Measurements from ENCODE around the gene SETX.

The SETX gene

DNA sequence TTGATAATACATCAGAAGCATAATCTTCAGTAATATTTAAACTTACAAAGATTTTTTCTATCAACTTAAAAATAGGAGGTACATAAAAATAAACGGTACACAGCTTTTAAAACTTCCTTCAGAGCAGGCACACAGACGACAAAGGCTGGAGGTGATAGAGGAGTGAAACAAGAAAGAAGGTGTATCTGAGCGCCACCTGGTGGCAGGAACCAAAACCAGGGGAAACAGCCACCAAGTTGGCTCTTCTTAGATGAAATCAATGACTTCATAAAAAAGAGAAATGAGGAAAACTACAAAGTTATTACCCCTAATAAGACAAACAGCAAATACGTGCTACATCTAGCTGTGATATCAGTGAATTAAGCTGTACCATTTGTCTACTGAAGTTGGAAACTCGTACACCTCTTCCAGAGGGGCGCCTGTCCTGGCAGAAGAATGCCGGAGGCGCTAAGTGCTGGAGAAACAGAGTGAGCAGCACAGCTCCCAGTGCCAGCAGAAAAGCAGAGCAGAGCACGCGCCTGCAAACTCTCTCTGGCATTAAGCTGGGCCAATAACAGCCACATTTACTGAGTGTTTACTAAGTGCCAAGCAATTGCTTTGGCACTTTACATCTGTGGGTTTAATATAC is 85.9 kb downstream of the SETX start (continued):
- TF ChIP-seq ZNF169 (tag by site-specific recombination; IDR thresholded peaks at IDR 0.05) (no peak), FEZF1 (tag by site-specific recombination; IDR thresholded peaks at IDR 0.05) (peak; percentile 23; the same call in 1 of the 2 replicates), ZNF654 (tag by site-specific recombination; IDR thresholded peaks at IDR 0.05; ENCODE audit: low read depth) (peak; percentile 72), ZNF132 (tag by site-specific recombination; IDR thresholded peaks at IDR 0.05; ENCODE audit: borderline replicate concordance) (no peak), KLF8 (tag by site-specific recombination; IDR thresholded peaks at IDR 0.05) (no peak), ZFP3 (tag by site-specific recombination; IDR thresholded peaks at IDR 0.05; ENCODE audit: low read depth) (no peak), ZNF423 (tag by site-specific recombination; IDR thresholded peaks at IDR 0.05) (no peak), IKZF3 (tag by site-specific recombination; IDR thresholded peaks at IDR 0.05) (no peak)
- TF ChIP-seq, protein P1, sequence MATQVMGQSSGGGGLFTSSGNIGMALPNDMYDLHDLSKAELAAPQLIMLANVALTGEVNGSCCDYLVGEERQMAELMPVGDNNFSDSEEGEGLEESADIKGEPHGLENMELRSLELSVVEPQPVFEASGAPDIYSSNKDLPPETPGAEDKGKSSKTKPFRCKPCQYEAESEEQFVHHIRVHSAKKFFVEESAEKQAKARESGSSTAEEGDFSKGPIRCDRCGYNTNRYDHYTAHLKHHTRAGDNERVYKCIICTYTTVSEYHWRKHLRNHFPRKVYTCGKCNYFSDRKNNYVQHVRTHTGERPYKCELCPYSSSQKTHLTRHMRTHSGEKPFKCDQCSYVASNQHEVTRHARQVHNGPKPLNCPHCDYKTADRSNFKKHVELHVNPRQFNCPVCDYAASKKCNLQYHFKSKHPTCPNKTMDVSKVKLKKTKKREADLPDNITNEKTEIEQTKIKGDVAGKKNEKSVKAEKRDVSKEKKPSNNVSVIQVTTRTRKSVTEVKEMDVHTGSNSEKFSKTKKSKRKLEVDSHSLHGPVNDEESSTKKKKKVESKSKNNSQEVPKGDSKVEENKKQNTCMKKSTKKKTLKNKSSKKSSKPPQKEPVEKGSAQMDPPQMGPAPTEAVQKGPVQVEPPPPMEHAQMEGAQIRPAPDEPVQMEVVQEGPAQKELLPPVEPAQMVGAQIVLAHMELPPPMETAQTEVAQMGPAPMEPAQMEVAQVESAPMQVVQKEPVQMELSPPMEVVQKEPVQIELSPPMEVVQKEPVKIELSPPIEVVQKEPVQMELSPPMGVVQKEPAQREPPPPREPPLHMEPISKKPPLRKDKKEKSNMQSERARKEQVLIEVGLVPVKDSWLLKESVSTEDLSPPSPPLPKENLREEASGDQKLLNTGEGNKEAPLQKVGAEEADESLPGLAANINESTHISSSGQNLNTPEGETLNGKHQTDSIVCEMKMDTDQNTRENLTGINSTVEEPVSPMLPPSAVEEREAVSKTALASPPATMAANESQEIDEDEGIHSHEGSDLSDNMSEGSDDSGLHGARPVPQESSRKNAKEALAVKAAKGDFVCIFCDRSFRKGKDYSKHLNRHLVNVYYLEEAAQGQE (tag by site-specific recombination; IDR thresholded peaks at IDR 0.05), result no peak
- TF ChIP-seq, protein P2, sequence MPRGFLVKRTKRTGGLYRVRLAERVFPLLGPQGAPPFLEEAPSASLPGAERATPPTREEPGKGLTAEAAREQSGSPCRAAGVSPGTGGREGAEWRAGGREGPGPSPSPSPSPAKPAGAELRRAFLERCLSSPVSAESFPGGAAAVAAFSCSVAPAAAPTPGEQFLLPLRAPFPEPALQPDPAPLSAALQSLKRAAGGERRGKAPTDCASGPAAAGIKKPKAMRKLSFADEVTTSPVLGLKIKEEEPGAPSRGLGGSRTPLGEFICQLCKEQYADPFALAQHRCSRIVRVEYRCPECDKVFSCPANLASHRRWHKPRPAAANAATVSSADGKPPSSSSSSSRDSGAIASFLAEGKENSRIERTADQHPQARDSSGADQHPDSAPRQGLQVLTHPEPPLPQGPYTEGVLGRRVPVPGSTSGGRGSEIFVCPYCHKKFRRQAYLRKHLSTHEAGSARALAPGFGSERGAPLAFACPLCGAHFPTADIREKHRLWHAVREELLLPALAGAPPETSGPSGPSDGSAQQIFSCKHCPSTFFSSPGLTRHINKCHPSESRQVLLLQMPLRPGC (tag by site-specific recombination; IDR thresholded peaks at IDR 0.05), result no peak
- TF ChIP-seq, protein P3, sequence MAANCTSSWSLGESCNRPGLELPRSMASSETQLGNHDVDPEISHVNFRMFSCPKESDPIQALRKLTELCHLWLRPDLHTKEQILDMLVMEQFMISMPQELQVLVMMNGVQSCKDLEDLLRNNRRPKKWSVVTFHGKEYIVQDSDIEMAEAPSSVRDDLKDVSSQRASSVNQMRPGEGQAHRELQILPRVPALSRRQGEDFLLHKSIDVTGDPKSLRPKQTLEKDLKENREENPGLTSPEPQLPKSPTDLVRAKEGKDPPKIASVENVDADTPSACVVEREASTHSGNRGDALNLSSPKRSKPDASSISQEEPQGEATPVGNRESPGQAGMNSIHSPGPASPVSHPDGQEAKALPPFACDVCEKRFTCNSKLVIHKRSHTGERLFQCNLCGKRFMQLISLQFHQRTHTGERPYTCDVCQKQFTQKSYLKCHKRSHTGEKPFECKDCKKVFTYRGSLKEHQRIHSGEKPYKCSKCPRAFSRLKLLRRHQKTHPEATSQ (tag by site-specific recombination; IDR thresholded peaks at IDR 0.05), result no peak
- TF ChIP-seq, protein P4, sequence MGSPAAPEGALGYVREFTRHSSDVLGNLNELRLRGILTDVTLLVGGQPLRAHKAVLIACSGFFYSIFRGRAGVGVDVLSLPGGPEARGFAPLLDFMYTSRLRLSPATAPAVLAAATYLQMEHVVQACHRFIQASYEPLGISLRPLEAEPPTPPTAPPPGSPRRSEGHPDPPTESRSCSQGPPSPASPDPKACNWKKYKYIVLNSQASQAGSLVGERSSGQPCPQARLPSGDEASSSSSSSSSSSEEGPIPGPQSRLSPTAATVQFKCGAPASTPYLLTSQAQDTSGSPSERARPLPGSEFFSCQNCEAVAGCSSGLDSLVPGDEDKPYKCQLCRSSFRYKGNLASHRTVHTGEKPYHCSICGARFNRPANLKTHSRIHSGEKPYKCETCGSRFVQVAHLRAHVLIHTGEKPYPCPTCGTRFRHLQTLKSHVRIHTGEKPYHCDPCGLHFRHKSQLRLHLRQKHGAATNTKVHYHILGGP (tag by site-specific recombination; IDR thresholded peaks at IDR 0.05), result no peak

DNA sequence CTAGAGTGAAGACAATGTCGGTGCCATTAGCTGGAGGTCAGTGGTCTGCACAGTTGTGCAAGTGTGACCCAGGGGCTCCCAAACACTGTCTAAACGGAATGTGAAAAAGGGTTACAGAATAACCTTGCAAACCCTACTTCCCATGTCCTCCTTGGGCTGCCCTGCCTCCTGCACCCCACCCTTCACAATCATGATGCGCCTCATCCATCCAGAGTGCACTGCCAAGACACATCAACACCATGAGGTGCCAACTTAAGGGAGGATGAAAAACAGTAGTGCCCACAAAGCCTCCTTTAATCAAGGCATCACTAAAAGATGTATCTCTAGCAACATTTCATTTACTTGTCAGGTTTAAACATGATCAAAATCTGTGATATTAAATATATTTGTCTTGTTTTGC is 87.1 kb downstream of the SETX start:
- ChIA-PET CTCF (interaction anchor here (0.7 to 3.0 kb wide), 17 partner anchors 8 to 513 kb away, joined by 3 to 82 read pairs (median 9); no protein-coding TSS in a partner anchor), POLR2A (no interaction called here)
- peaks cover 11 to 88% of the 10 kb centered on the region in 2 experiments for H3K36me3 ChIP-seq (ENCODE audit: control insufficient read depth in 2 of 2, insufficient read depth in 1 of 2, low read length in 2 of 2)
- no peaks in the 10 kb centered on the region for H3K9me3 ChIP-seq (ENCODE audit: control insufficient read depth, insufficient read depth, low read depth, low read length)
- H3K4me1 ChIP-seq (ENCODE audit: control insufficient read depth, insufficient read depth, low read length), result no peaks in the 10 kb centered on the region
- no peak overlapping the region for H3K4me3 ChIP-seq (ENCODE audit: low read depth, low read length)
- no peak overlapping the region for H3K27ac ChIP-seq (ENCODE audit: extremely low read depth, low read depth, low read length)
- TF ChIP-seq SCRT1 (tag by site-specific recombination; IDR thresholded peaks at IDR 0.05; ENCODE audit: borderline replicate concordance) (no peak), ZNF211 (tag by site-specific recombination; IDR thresholded peaks at IDR 0.05; ENCODE audit: low read depth) (no peak), ZNF112 (tag by site-specific recombination; IDR thresholded peaks at IDR 0.05) (no peak), PRDM1 (tag by site-specific recombination; IDR thresholded peaks at IDR 0.05) (no peak), ZBTB48 (tag by site-specific recombination; IDR thresholded peaks at IDR 0.05) (no peak), ZNF76 (tag by site-specific recombination; IDR thresholded peaks at IDR 0.05; ENCODE audit: borderline replicate concordance, low read depth) (no peak), ZNF114 (tag by site-specific recombination; IDR thresholded peaks at IDR 0.05) (no peak), ZNF146 (tag by site-specific recombination; IDR thresholded peaks at IDR 0.05) (no peak), ZIC2 (tag by site-specific recombination; IDR thresholded peaks at IDR 0.05) (no peak), ZNF571 (tag by site-specific recombination; IDR thresholded peaks at IDR 0.05) (no peak), ZNF335 (tag by site-specific recombination; conservative IDR thresholded peaks at IDR 0.05) (no peak), ZNF654 (tag by site-specific recombination; IDR thresholded peaks at IDR 0.05; ENCODE audit: low read depth) (no peak), TCF7L2 (IDR thresholded peaks at IDR 0.05; ENCODE audit: borderline replicate concordance, low read depth, low read length) (no peak), SALL2 (tag by site-specific recombination; IDR thresholded peaks at IDR 0.05; ENCODE audit: borderline replicate concordance) (no peak), ZNF792 (tag by site-specific recombination; IDR thresholded peaks at IDR 0.05) (no peak), ZNF670 (tag by site-specific recombination; IDR thresholded peaks at IDR 0.05; ENCODE audit: low read depth) (no peak), ZNF266 (tag by site-specific recombination; IDR thresholded peaks at IDR 0.05; ENCODE audit: low read depth) (no peak)
- TF ChIP-seq, protein P2 (tag by site-specific recombination; IDR thresholded peaks at IDR 0.05), result no peak

Data from HEK293 (cell line).